Prostate gland (tissue), 2 donors: Measurements from ENCODE around the gene ORAI3. TPM values are rescaled to one million over a fixed set of nuclear protein-coding genes. Genes with fewer than 3 reads are reported as not detected.

Experiments used
- DNase-seq: peaks from one replicate; pipeline ENCODE4 v3.0.0-alpha.2; 2019; ENCODE audit warnings: low spot score
- H3K27ac ChIP-seq, 2 donors: fragments of 200-600 bp; sonication (generic); 2 replicates each; pipeline ENCODE4 v1.5.1; 2017 to 2019
- H3K27me3 ChIP-seq: fragments of 200-600 bp; sonication (generic); replicated peaks from 2 replicates; pipeline ENCODE4 v1.5.1; 2019; ENCODE audit not compliant: insufficient read depth
- H3K36me3 ChIP-seq, 2 donors: fragments of 200-600 bp; sonication (generic); 1 replicate in 1 of 2; 2 replicates in 1 of 2; pipeline versions ENCODE4 v1.5.1 to v1.8.1; 2017 to 2019
- H3K4me1 ChIP-seq: fragments of 200-600 bp; sonication (generic); replicated peaks from 2 replicates; pipeline ENCODE4 v1.5.1; 2019
- H3K4me3 ChIP-seq, 2 donors: fragments of 200-600 bp; sonication (generic); 2 replicates each; pipeline ENCODE4 v1.5.1; 2017 to 2019
- H3K9me3 ChIP-seq: fragments of 200-600 bp; sonication (generic); 2 replicates; pipeline ENCODE4 v1.5.1; 2017
- POLR2A ChIP-seq: fragments of 450-650 bp; IDR thresholded peaks from one replicate; pipeline ENCODE4 v1.6.1; 2016; ENCODE audit warnings: antibody characterized with exemption, mild to moderate bottlenecking
- POLR2AphosphoS5 ChIP-seq: sonication (generic); formaldehyde crosslinking; IDR thresholded peaks from one replicate; pipeline ENCODE4 v1.6.1; 2017; ENCODE audit warnings: antibody characterized with exemption
- WGBS: methylation state at CpG from one replicate; pipeline ENCODE4 v1.1.5; 2018; 5-methylcytosine and 5-hydroxymethylcytosine counted together
- intact Hi-C: fragments of 100-400 bp; cut with DNase I; formaldehyde crosslinking; loops from one replicate; pipeline ENCODE4 v1.14.2; 2022
- total RNA-seq, 2 donors: library from RNA; depleted of rRNA; stranded (reverse); fragments of >200 nt; gene quantifications; one replicate each; pipeline ENCODE4 v1.1.0, GENCODE V29; 2016
- TF ChIP-seq, protein P1 (sequence below), 4 experiments: fragments of 200-600 bp in 2 of 4; fragments of 450-650 bp in 2 of 4; sonication (generic) in 2 of 4; IDR thresholded peaks; 1 replicate in 3 of 4; 2 replicates in 1 of 4; pipeline ENCODE4 v1.5.1; 2016 to 2019; ENCODE audit warnings: antibody characterized with exemption in 4 of 4, mild to moderate bottlenecking in 2 of 4, moderate library complexity in 2 of 4

The ORAI3 gene
- total RNA-seq, 2 donors from 2014 or later: 74.6 to 114 TPM

- Histone ChIP-seq H3K27ac (no peak overlapping the region), H3K36me3 (no peaks in the 10 kb centered on the region), H3K9me3 (no peaks in the 10 kb centered on the region), H3K4me1 (no peaks in the 10 kb centered on the region), H3K4me3 (no peak overlapping the region), H3K27me3 (no peaks in the 10 kb centered on the region)
- WGBS: 68% methylated on average over 2 of the region's 2 CpGs
- TF ChIP-seq POLR2AphosphoS5: no peak
- TF ChIP-seq, protein P1, sequence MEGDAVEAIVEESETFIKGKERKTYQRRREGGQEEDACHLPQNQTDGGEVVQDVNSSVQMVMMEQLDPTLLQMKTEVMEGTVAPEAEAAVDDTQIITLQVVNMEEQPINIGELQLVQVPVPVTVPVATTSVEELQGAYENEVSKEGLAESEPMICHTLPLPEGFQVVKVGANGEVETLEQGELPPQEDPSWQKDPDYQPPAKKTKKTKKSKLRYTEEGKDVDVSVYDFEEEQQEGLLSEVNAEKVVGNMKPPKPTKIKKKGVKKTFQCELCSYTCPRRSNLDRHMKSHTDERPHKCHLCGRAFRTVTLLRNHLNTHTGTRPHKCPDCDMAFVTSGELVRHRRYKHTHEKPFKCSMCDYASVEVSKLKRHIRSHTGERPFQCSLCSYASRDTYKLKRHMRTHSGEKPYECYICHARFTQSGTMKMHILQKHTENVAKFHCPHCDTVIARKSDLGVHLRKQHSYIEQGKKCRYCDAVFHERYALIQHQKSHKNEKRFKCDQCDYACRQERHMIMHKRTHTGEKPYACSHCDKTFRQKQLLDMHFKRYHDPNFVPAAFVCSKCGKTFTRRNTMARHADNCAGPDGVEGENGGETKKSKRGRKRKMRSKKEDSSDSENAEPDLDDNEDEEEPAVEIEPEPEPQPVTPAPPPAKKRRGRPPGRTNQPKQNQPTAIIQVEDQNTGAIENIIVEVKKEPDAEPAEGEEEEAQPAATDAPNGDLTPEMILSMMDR (IDR thresholded peaks at IDR 0.05): no peak
- TF ChIP-seq POLR2A: no peak
- no peak for DNase-seq
- intact Hi-C loops: loop anchor here (5.0 kb wide), 1 partner anchor 79 kb away; no protein-coding TSS in a partner anchor
These were observed 28.0 kb upstream of the ORAI3 start for GRCh38 chr16:30920891-30921290.

DNA sequence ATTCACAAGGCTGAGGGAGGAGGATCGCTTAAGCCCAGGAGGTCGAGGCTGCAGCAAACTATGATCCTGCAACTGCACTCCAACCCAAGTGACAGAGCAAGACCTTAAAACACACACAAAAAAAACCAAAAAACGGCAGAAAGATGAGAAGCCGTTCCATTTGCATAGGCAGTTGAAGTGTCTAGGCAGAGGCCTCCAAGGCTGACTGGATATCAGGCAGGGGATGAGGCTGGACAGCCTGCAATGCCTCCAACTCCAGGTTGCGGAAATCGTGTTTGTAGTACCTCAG, 27.5 kb upstream of the ORAI3 start:
- Histone ChIP-seq H3K4me3 (peak overlapping the region; percentile 61 to 71), H3K27me3 (no peaks in the 10 kb centered on the region), H3K4me1 (no peaks in the 10 kb centered on the region), H3K27ac (peak overlapping the region; percentile 92 to 96), H3K9me3 (no peaks in the 10 kb centered on the region), H3K36me3 (no peaks in the 10 kb centered on the region)
- TF ChIP-seq POLR2A: no peak
- no peak for TF ChIP-seq POLR2AphosphoS5
- TF ChIP-seq, protein P1 (IDR thresholded peaks at IDR 0.05): no peak
- no peak for DNase-seq
- 18% methylated on average over 6 of the region's 6 CpGs for WGBS
- intact Hi-C loops: loop anchor here (5.0 kb wide), 1 partner anchor 79 kb away; no protein-coding TSS in a partner anchor

- Histone ChIP-seq H3K9me3 (no peaks in the 10 kb centered on the region), H3K27ac (peak overlapping the region; percentile 92 to 96), H3K36me3 (no peaks in the 10 kb centered on the region), H3K27me3 (no peaks in the 10 kb centered on the region), H3K4me1 (no peaks in the 10 kb centered on the region), H3K4me3 (peak overlapping the region; percentile 61 to 71)
- under 1% methylated on average over 37 of the region's 37 CpGs for WGBS
- DNase-seq: peak; percentile 81
- intact Hi-C loops: loop anchor here (2.0 to 5.0 kb wide), 3 partner anchors 25 to 80 kb away; partner anchors contain the start of gene CTF1
- TF ChIP-seq, protein P1 (IDR thresholded peaks at IDR 0.05): peak; percentile 75 to 94 (median 88)
- TF ChIP-seq POLR2A: no peak
- TF ChIP-seq POLR2AphosphoS5: peak; percentile 56
These were observed 27.0 kb upstream of the ORAI3 start for GRCh38 chr16:30921748-30922419.

DNA sequence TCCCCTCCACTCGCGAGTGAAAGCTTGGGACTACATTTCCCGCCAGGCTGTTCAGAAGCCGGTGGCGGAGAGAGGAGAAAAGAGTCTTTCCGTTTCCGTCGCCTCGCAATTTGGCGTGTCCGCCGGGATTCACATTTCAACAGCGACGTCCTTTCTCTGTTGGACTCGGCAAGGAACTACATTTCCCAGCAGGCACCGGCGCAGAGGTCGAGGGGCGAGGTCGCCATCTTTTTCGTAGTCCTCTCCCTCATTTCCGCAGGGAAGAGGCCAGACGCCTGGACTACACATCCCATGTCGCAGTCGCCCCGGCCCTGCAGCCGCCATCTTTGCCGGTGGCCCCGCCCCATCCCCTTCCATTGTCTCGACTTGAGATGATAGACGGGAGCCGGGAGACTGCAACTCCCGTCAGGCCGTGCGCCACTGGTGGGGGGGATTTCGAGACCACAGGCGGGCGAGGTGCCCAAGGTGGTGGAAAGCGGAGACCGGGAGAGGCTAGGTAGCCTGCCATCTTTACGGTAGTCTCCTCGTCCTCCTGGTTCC, 26.4 kb upstream of the ORAI3 start:
- intact Hi-C loops: loop anchor here (2.0 to 5.0 kb wide), 3 partner anchors 26 to 80 kb away; partner anchors contain the start of gene CTF1
- peak; percentile 100 for DNase-seq
- Histone ChIP-seq H3K4me1 (no peaks in the 10 kb centered on the region), H3K4me3 (peak overlapping the region; percentile 61 to 71), H3K27me3 (no peaks in the 10 kb centered on the region), H3K27ac (peak overlapping the region; percentile 92 to 96), H3K9me3 (no peaks in the 10 kb centered on the region), H3K36me3 (no peaks in the 10 kb centered on the region)
- no peak for TF ChIP-seq POLR2A
- TF ChIP-seq, protein P1 (IDR thresholded peaks at IDR 0.05): peak in 1 of 4 experiments; percentile 33
- TF ChIP-seq POLR2AphosphoS5: peak; percentile 95
- WGBS: 0% methylated on average over 42 of the region's 42 CpGs
